PFSK-1 (cell line): Measurements from ENCODE around the gene HNF1A.

Experiments used
- FOXP2 ChIP-seq: optimal IDR thresholded peaks from 2 replicates; pipeline ENCODE3; 2011; ENCODE audit warnings: borderline replicate concordance, control low read depth, inconsistent platforms; ENCODE audit not compliant: insufficient read depth; ENCODE audit errors: extremely low read length, extremely low read depth
- POLR2AphosphoS5 ChIP-seq: IDR thresholded peaks from 2 replicates; pipeline ENCODE4 v1.6.1; 2012; ENCODE audit warnings: low read depth, mild to moderate bottlenecking, control low read depth, low read length, moderate library complexity

GRCh38 chr12:121010860-121011259 lies 32.5 kb downstream of the HNF1A start:
- no peak for TF ChIP-seq POLR2AphosphoS5
- TF ChIP-seq FOXP2: no peak
